ENCODE results near the gene NKX3-2. TPM values are rescaled to one million over a fixed set of nuclear protein-coding genes. Genes with fewer than 3 reads are reported as not detected.

The NKX3-2 gene
- total and polyA plus RNA-seq, 2 of the 8 experiments (the other 6 are each of a cell fraction or from before 2014, with no cell fraction given): 0.13 TPM; not detected in 1

DNA sequence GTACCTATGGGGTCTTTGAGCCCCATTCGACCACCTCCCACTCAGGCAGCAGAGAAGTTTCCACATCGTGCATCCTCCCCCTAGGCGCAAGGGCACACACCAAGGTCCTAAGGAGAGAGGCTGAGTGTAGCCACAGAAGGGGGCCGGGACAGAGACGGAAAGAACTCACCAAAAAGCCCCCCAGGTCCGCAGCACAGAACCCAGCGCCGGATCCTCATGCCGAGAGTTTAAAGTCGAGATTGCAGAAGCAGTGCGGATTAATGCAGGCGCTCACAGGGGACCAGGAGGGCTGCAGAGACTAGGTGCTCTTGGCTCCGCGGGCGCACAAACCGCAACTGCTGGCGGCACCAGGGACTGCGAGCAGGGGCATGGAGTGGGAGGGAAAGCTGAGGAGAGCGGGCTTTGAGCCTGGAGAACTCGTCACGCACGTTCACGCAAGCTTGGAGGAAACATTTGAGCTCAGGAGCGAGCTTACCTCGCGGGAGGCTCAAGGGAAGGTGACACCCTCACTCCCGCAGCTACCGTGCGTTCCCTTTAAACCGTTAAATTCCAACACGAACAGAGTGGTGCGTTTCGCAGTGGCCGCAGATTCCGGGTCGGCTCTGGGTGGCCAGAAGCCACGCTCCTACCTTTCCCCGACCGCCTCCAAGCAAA is 8.5 kb downstream of the NKX3-2 start (continued):
- TF ChIP-seq SP4 (IDR thresholded peaks at IDR 0.05; ENCODE audit: low read length): no peak

Measured in H1 (cell line).